HG03432 (cell line): ENCODE measurements around the gene AP2A2.

ENCODE experiments used
- ATAC-seq: cut with Tn5 transposase; IDR thresholded peaks from one replicate; pipeline ENCODE4 v1.9.1; 2021; ENCODE audit warnings: mild to moderate bottlenecking, moderate library complexity; ENCODE audit not compliant: unreplicated experiment

AP2A2 gene

DNA sequence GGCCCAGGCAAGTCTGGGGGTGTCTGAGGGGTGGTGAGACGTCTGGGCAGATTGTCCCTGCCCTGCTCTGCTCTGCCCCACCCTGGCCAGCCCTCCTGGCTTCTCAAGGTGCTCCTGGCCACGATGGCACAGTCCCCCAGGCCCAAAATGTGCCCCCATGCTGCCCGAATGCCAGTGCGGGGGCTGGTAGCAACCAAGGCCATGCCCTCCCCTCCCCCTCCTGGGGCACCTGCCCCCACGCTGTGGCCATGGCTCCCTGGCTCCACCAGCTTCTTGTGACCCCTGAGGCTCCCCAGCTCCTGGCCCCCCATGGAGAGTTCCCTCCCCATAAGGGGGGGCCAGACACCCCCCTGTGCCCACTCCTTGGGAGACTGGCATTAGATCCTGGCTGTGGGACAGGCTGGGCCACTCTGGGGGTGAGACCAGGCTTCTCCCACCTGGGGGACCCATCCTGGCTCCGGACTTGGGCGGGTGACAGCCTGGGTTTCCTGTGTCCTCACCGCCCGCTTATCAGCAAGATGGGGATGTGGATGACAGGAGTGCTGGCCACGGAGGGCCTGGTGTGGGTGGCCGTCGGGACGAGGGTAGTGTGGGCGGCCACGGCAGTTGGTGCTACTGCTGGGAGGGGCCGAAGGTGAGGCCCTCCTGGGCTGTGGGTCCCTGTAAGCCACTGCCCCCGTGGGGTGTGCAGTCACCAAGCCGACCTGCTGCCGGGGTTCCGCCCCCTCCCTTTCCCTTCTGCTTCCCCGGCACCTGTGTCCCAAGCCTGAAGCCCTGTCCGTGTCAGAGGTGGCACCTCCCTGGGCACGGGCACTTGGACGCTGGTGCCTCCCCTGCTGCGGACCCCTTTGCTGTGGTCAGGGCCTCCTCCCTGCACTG lies 126.7 kb downstream of the AP2A2 start:
- ATAC-seq, result no peak

DNA sequence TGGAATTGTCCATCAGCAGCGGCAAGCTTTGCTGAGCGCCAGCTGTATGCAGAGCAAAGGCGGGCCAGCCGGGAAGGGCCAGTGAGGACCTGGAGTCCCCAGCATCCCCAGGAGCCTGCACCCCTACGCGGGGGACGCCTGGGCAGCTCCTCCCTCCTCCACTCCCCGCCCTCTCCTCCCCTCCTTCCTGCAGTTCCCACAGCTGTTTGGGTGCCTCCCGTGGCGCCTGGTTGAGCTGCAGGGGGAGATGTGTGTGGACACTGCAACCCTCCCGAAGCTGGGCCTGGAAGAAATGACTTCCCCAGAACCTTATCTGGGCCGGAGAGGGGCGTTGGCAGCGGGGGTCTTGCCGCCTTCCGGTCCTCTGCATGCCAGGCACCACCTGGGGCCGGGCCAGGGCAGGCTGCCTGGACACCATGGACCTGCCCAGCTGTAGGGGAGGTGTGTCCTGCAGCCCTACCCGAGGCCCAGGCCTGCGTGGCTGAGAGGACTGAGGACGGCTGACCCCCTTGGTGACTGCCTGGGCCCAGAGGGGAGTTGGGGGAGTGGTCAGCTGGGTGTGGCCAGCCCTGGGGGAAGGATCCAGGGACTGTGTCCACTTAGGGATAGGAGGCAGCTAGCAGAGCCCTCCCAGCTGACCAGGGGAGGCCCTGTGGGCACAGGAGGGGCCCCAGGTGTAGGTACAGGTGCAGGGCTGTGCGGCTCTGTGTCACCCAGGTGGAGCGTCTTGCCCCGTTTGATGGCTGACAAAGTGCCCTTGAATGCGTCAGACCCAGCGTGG lies 127.6 kb downstream of the AP2A2 start:
- ATAC-seq, result no peak

GRCh38 chr11:1054143-1055108 lies 128.8 kb downstream of the AP2A2 start:
- no peak for ATAC-seq

- ATAC-seq, result no peak
These were observed 129.5 kb downstream of the AP2A2 start for GRCh38 chr11:1055109-1055703.

- ATAC-seq, result no peak
These were observed 130.5 kb downstream of the AP2A2 start for GRCh38 chr11:1055990-1056771.

- no peak for ATAC-seq
These were observed 132.1 kb downstream of the AP2A2 start for GRCh38 chr11:1057806-1058205.

GRCh38 chr11:1059759-1060158 lies 134.1 kb downstream of the AP2A2 start:
- ATAC-seq, result no peak

DNA sequence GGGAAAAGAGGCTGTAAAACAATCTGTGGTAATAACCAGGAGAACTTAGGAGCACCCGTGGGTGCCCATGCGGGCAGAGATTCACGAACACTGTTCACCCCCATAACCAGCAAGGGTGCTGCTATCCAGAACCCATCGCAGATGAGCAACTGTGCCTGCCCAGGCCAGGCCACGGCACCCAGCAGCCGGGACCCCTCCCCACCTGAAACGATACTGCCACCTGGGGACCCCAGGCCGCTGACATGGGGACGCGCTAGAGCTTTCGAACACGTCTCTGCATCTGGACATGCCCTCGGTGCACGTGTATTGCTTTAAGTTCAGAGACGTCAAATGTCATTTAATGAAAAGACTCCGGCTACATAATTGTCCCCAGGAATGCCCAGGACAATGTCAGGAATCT lies 134.7 kb downstream of the AP2A2 start:
- no peak for ATAC-seq

DNA sequence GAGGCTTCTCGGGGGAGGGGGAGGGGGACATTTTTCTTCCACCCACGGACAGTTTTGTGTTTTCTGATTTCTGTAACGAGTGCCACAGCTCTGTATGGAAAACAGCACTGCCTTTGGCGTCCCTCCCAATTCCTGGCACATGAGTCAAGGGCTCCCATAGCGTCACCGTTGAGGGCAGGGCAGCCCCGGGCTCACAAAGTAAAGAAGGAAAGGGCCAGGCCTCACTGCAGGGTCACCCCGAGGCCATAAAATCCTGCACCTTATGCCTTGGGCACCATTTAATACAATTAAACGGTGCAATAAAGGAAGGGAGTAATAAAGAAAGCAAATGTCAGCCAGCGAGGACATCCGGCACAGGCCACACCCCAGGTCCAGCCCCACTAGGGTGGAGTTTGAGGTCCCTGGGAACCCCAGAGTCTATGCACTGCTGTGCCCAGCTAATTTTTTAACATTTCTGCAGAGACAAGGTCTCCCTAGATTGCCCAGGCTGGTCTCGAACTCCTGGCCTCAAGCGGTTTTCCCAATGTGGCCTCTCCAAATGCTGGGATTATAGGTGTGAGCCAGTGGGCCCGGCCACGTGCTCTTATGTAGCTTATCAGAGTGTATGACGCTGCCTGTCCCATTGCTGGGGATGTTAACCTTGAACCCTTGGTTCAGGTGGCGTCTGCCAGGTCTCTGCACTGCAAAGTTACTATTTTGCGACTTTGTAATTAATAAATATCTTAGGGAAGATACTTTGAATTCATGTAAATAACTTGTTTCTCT lies 135.4 kb downstream of the AP2A2 start:
- no peak for ATAC-seq
